Measurements from ENCODE around the gene CCL26.
"Not testable (repeated sequence)": the region's sequence is repeated elsewhere in the genome, so short reads cannot be mapped to it uniquely, and the experiment has no call there.

The CCL26 gene

DNA sequence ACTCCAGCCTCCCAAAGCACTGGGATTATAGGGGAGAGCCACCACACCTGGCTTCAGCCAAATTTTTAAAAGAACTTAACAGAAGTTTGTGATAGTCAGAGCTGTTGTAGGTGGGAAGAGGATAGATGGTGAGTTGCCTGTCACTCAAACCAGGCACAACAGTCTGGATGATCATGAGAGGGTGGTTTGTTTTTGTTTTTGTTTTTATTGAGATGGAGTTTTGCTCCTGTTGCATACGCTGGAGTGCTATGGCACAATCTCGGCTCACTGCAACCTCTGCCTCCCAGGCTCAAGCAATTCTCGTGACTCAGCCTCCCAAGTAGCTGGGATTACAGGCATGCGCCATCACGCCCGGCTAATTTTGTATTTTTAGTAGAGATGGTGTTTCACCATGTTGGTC is 1.9 kb upstream of the CCL26 start:
- ATAC-seq; DNase-seq (ENCODE audit: low spot score in 2 of 2); H3K9me3 Mint-ChIP-seq; H3K27ac Mint-ChIP-seq; H3K4me3 Mint-ChIP-seq; H3K36me3 Mint-ChIP-seq: not testable (repeated sequence)
- H3K4me1 Mint-ChIP-seq: peaks cover 33% of the 10 kb centered on the region

DNA sequence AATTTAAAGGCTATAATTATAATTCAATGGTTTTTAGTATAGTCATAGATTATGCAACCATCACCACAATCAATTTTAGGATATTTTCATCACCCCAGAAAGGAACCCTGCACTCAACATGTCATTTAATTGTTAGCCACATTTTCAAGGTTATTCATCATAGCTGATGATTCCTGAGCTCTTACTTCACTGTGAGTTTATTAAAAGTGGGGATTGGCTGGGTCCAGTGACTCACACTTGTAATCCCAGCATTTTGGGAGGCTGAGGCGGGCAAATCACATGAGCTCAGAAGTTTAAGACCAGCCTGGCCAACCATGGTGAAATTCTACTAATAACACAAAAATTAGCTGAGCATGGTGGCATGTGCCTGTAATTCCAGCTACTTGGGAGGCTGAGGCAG is 787 bp downstream of the CCL26 start:
- DNase-seq (ENCODE audit: low spot score in 2 of 2): no peak
- no peak overlapping the region for H3K4me3 Mint-ChIP-seq
- H3K27ac Mint-ChIP-seq: no peak overlapping the region
- H3K9me3 Mint-ChIP-seq: no peaks in the 10 kb centered on the region
- no peak for ATAC-seq
- peaks cover 24% of the 10 kb centered on the region for H3K4me1 Mint-ChIP-seq
- no peaks in the 10 kb centered on the region for H3K36me3 Mint-ChIP-seq

DNA sequence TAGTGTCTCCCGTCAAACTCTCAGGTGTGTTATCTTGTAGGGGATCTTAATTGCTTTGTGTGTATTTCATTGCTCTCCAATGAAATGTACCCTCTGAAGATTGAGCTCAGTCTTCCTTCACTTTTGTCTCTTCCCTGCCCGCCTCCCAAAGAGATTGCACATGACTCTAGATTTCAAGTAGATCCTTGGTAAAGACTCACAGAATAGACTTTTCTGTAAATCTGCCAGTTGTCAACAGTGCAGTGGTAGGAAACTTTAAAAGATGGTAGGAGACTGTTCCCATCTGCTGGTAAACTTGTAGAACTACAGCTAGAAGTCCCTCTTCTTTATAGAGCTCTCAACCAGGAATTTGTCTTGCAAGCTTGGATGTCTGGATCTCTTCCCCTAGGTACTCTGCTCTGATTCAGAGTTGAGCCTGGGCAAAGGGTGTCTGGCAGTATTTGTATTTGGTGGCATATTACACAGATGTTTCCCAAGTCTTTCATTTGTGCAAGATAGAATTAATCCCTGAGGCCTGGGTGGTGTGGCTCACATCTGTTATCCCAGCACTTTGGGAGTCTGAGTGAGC is 9.6 kb downstream of the CCL26 start:
- H3K36me3 Mint-ChIP-seq: no peaks in the 10 kb centered on the region
- H3K4me3 Mint-ChIP-seq: no peak overlapping the region
- H3K9me3 Mint-ChIP-seq: no peaks in the 10 kb centered on the region
- no peak overlapping the region for H3K27ac Mint-ChIP-seq
- ATAC-seq (peak; percentile 79), DNase-seq (ENCODE audit: low spot score in 2 of 2) (no peak)
- peaks cover 5% of the 10 kb centered on the region for H3K4me1 Mint-ChIP-seq

- H3K36me3 Mint-ChIP-seq; ATAC-seq; H3K9me3 Mint-ChIP-seq; H3K4me3 Mint-ChIP-seq; H3K4me1 Mint-ChIP-seq; H3K27ac Mint-ChIP-seq; DNase-seq (ENCODE audit: low spot score in 2 of 2): not testable (repeated sequence)
These were observed 10.2 kb downstream of the CCL26 start for GRCh38 chr7:75761801-75762200.

GRCh38 chr7:75758491-75758890 is 13.5 kb downstream of the CCL26 start:
- Mint-ChIP-seq H3K36me3 (no peaks in the 10 kb centered on the region), H3K27ac (no peak overlapping the region), H3K4me1 (peaks cover 5% of the 10 kb centered on the region), H3K9me3 (no peaks in the 10 kb centered on the region), H3K4me3 (no peak overlapping the region)
- ATAC-seq (no peak), DNase-seq (ENCODE audit: low spot score in 2 of 2) (no peak)

GRCh38 chr7:75757860-75758259 is 14.2 kb downstream of the CCL26 start:
- Mint-ChIP-seq H3K9me3 (no peaks in the 10 kb centered on the region), H3K4me3 (no peak overlapping the region), H3K27ac (no peak overlapping the region), H3K36me3 (no peaks in the 10 kb centered on the region), H3K4me1 (peaks cover 5% of the 10 kb centered on the region)
- DNase-seq (ENCODE audit: low spot score in 2 of 2): no peak
- no peak for ATAC-seq

DNA sequence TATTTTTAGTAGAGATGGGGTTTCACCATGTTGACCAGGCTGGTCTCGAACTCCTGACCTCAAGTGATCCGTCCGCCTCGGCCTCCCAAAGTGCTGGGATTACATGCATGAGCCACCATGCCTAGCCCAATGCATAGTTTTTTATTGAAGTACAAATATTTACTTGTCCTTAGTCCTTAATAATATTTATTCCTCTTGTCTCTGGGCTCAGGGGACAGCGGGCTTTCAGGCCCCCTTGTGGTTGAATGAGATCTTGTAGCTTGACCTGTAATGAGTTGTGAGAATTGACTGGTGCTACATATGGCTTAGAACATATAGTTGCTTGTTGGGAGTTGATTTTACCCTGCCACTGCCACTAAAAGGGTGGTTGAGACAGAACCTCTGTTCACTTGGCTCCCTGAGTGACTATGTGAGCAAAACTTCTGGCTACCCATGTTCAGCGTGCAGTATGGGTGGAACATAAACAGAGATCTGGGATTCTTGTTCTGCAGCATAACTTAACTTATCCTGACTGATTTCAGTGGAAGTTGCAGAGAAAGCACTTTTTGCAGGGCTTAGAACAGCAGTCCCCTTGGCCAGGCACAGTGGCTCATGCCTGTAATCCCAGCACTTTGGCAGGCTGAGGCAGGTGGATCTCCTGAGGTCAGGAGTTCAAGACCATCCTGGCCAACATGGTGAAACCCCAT is 14.9 kb downstream of the CCL26 start:
- Mint-ChIP-seq H3K9me3 (no peaks in the 10 kb centered on the region), H3K36me3 (no peaks in the 10 kb centered on the region), H3K4me3 (no peak overlapping the region), H3K4me1 (peaks cover 1% of the 10 kb centered on the region), H3K27ac (no peak overlapping the region)
- DNase-seq (ENCODE audit: low spot score in 2 of 2) (no peak), ATAC-seq (no peak)

GRCh38 chr7:75756206-75756990 is 15.6 kb downstream of the CCL26 start:
- no peak for ATAC-seq
- Mint-ChIP-seq H3K27ac (no peak overlapping the region), H3K36me3 (no peaks in the 10 kb centered on the region), H3K9me3 (no peaks in the 10 kb centered on the region), H3K4me3 (no peak overlapping the region), H3K4me1 (no peaks in the 10 kb centered on the region)
- no peak for DNase-seq (ENCODE audit: low spot score in 2 of 2)

- Mint-ChIP-seq H3K9me3 (no peaks in the 10 kb centered on the region), H3K36me3 (peaks cover 12% of the 10 kb centered on the region), H3K27ac (no peak overlapping the region), H3K4me1 (peaks cover 16% of the 10 kb centered on the region), H3K4me3 (no peak overlapping the region)
- ATAC-seq: no peak
- DNase-seq (ENCODE audit: low spot score in 2 of 2): no peak
These were observed 28.6 kb downstream of the CCL26 start for GRCh38 chr7:75743455-75743859.

GRCh38 chr7:75740846-75741497 is 31.0 kb downstream of the CCL26 start:
- ATAC-seq: no peak
- H3K4me3 Mint-ChIP-seq: no peak overlapping the region

GRCh38 chr7:75739796-75740672 is 32.0 kb downstream of the CCL26 start:
- Mint-ChIP-seq H3K36me3 (peaks cover 12% of the 10 kb centered on the region), H3K27ac (peak overlapping the region; percentile 95), H3K4me3 (peak overlapping the region; percentile 95), H3K4me1 (peaks cover 21% of the 10 kb centered on the region), H3K9me3 (no peaks in the 10 kb centered on the region)
- ATAC-seq: no peak
- peak in 1 of 2 donors; percentile 54 for DNase-seq (ENCODE audit: low spot score in 2 of 2)

More at GRCh38 chr7:75740846-75741497, 31.0 kb downstream of the CCL26 start:
- H3K9me3 Mint-ChIP-seq: no peaks in the 10 kb centered on the region
- H3K27ac Mint-ChIP-seq: no peak overlapping the region
- peaks cover 21% of the 10 kb centered on the region for H3K4me1 Mint-ChIP-seq
- DNase-seq (ENCODE audit: low spot score in 2 of 2): no peak
- peaks cover 12% of the 10 kb centered on the region for H3K36me3 Mint-ChIP-seq

GRCh38 chr7:75738975-75739795 is 32.8 kb downstream of the CCL26 start:
- Mint-ChIP-seq H3K27ac (peak overlapping the region; percentile 95), H3K4me3 (peak overlapping the region; percentile 95), H3K4me1 (peaks cover 26% of the 10 kb centered on the region), H3K36me3 (peaks cover 17% of the 10 kb centered on the region), H3K9me3 (no peaks in the 10 kb centered on the region)
- DNase-seq (ENCODE audit: low spot score in 2 of 2): peak; percentile 99
- peak; percentile 97 for ATAC-seq

DNA sequence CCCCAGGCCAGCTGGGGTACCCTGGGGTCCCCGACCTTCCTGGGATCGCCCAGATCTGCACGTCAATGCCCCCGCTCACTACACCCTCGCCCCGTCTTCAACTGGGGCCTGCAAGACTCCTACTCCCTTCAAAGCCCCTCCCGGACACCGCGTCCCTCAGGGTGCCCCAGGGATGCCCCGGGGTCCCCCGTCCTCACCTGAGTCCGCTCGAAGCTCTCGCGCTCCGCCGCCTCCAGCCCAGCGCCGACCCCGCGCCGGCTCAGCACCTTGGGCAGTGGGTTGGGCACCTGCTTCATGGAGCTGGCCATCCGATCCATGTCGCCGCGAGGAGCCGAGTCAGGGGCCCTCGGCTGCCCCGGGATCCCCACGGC is 33.4 kb downstream of the CCL26 start, which contains the start of gene HIP1:
Gene HIP1 (minus strand): TSS at position 338 of the 371 bp plus-strand sequence. CDS start 21 bp downstream, at position 317.
- Mint-ChIP-seq H3K9me3 (no peaks in the 10 kb centered on the region), H3K4me1 (peaks cover 26% of the 10 kb centered on the region), H3K36me3 (peaks cover 17% of the 10 kb centered on the region), H3K4me3 (peak within 1 kb of the TSS; percentile 95), H3K27ac (peak within 1 kb of the TSS; percentile 95)
- ATAC-seq: peak; percentile 22
- DNase-seq (ENCODE audit: low spot score in 2 of 2): no peak
